ENCODE data around the gene STARD9.
A peak's percentile ranks its signal among the peaks of the same experiment; 100 is the strongest.

STARD9 gene

DNA sequence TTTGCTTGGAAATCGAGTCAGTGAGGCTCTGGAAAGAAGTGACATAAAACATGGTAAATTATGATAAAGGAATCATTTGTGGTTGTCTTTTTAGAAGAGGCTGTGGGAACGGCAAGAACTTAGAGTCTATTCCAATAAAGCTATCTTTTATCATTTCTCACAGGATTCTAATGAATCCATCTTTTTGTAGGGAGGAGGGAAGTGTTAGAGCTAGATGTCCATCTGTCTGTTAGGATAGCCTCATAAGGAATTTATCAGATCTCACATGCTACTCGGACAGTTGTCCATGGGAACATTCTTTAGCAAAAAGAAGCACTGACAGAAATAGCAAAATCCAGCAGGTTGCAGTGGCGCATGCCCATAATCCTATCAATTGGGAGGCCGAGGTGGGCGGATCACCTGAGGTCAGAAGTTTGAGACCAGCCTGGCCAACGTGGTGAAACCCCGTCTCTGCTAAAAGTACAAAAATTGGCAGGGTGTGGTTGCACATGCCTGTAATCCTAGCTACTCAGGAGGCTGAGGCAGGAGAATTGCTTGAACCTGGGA lies 37.0 kb downstream of the STARD9 start:
- Mint-ChIP-seq H3K9me3 (no peaks in the 10 kb centered on the region), H3K27ac (no peak overlapping the region), H3K4me3 (no peak overlapping the region), H3K4me1 (peaks cover 15% of the 10 kb centered on the region), H3K27me3 (ENCODE audit: low read depth) (no peaks in the 10 kb centered on the region), H3K36me3 (ENCODE audit: low read depth) (peaks cover 5% of the 10 kb centered on the region)
- TF ChIP-seq CTCF (IDR thresholded peaks at IDR 0.05; ENCODE audit: unreplicated experiment in 3 of 3): no peak

- peaks cover 10% of the 10 kb centered on the region for H3K4me1 Mint-ChIP-seq
- no peaks in the 10 kb centered on the region for H3K9me3 Mint-ChIP-seq
- peaks cover 4% of the 10 kb centered on the region for H3K27me3 Mint-ChIP-seq (ENCODE audit: low read depth)
- no peak for TF ChIP-seq CTCF (IDR thresholded peaks at IDR 0.05; ENCODE audit: unreplicated experiment in 3 of 3)
- H3K36me3 Mint-ChIP-seq (ENCODE audit: low read depth): no peaks in the 10 kb centered on the region
- no peak overlapping the region for H3K4me3 Mint-ChIP-seq
- peak overlapping the region in 2 of 3 experiments; percentile 12 to 13 for H3K27ac Mint-ChIP-seq
Measured at GRCh38 chr15:42616107-42616506, 40.7 kb downstream of the STARD9 start.

DNA sequence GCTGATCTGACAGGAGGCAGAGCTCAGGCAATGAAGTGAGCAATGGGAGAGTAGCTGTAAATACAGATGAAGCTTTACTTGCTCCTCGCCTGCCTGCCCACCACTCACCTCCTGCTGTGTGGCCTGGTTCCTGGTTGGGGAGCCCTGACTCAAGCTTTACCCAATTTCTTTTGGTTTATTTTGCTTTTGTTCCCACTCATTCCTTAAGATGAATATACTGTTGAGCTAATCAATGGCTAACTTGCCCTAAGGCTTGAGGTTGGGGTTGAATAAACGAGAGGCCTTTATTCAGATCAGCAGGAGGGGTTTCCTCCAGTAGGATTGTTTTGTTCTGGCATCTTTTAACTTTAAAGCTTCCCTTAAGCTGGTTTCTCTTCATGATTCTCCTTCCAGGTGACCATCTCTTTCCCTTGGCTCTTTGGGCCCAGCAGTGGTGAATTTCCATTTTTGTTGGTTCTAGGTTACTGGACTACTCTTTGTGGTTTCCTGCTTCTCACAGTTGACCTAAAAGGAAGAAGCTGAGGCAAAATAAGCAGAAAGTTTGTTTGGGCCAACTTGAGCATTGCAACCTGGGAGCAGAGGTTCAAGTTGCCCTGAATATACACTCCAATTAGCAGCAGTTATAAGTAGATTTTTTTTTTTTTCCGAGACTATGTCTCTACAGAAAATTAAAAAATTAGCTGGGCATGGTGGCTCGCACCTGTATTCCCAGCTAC lies 44.4 kb downstream of the STARD9 start:
- Mint-ChIP-seq H3K36me3 (ENCODE audit: low read depth) (no peaks in the 10 kb centered on the region), H3K9me3 (no peaks in the 10 kb centered on the region), H3K27ac (no peak overlapping the region), H3K27me3 (ENCODE audit: low read depth) (peaks cover 4% of the 10 kb centered on the region), H3K4me1 (peaks cover 15% of the 10 kb centered on the region), H3K4me3 (no peak overlapping the region)
- TF ChIP-seq CTCF (IDR thresholded peaks at IDR 0.05; ENCODE audit: unreplicated experiment in 3 of 3): no peak

DNA sequence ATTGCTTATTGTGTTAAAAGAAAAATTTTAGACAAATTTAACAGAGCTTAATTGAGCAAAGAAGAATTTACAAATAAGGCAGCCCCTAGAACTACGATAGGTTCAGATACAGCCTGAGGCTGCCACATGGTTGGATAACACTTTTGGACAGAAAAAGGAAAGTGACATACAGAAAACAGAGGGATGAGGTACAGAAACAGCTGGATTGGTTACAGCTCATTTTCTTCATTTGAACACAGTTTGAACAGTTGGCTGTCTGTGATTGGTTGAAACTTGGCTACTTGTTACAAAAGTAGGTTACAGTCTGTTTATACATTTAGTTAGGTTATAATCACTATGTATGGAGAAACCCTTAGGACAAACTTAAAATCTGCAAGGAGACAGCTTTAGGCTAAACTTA lies 46.0 kb downstream of the STARD9 start:
- TF ChIP-seq CTCF (IDR thresholded peaks at IDR 0.05; ENCODE audit: unreplicated experiment in 3 of 3): no peak
- Mint-ChIP-seq H3K4me1 (peaks cover 5% of the 10 kb centered on the region), H3K27me3 (ENCODE audit: low read depth) (peaks cover 4% of the 10 kb centered on the region), H3K36me3 (ENCODE audit: low read depth) (no peaks in the 10 kb centered on the region), H3K27ac (no peak overlapping the region), H3K4me3 (no peak overlapping the region), H3K9me3 (no peaks in the 10 kb centered on the region)

- peaks cover 5% of the 10 kb centered on the region for H3K4me1 Mint-ChIP-seq
- TF ChIP-seq CTCF (IDR thresholded peaks at IDR 0.05; ENCODE audit: unreplicated experiment in 3 of 3): no peak
- H3K9me3 Mint-ChIP-seq: no peaks in the 10 kb centered on the region
- H3K4me3 Mint-ChIP-seq: no peak overlapping the region
- H3K27me3 Mint-ChIP-seq (ENCODE audit: low read depth): peaks cover 4% of the 10 kb centered on the region
- H3K27ac Mint-ChIP-seq: no peak overlapping the region
- peaks cover under 1% of the 10 kb centered on the region for H3K36me3 Mint-ChIP-seq (ENCODE audit: low read depth)
Measured at GRCh38 chr15:42621996-42622925, 46.9 kb downstream of the STARD9 start.
